K562 (cell line): ENCODE data around the gene CCDC9. TPM values are rescaled to one million over a fixed set of nuclear protein-coding genes. Genes with fewer than 3 reads are reported as not detected.

ENCODE experiments used
- DNMT1 ChIP-seq: fragments of 450-650 bp; IDR thresholded peaks from 2 replicates; pipeline ENCODE4 v1.6.1; 2016; ENCODE audit warnings: antibody characterized with exemption, mild to moderate bottlenecking
- GTF2A2 ChIP-seq: IDR thresholded peaks from 2 replicates; pipeline ENCODE4 v1.6.1; 2016; ENCODE audit warnings: mild to moderate bottlenecking, missing genetic modification characterization, missing compliant biosample characterization
- MTA2 ChIP-seq: fragments of 450-650 bp; IDR thresholded peaks from 2 replicates; pipeline ENCODE4 v1.6.1; 2016; ENCODE audit warnings: low read depth
- POLR2AphosphoS2 ChIP-seq: IDR thresholded peaks from 2 replicates; pipeline ENCODE4 v1.6.1; 2012; ENCODE audit warnings: low read length, improper control_type of control experiment
- RBM25 ChIP-seq: fragments of 200-400 bp; formaldehyde crosslinking; IDR thresholded peaks from 2 replicates; pipeline ENCODE4 v1.6.1; 2018; ENCODE audit warnings: low read length, low read depth, moderate library complexity; ENCODE audit not compliant: severe bottlenecking
- SAFB ChIP-seq: fragments of 200-400 bp; formaldehyde crosslinking; IDR thresholded peaks from 2 replicates; pipeline ENCODE4 v1.6.1; 2017; ENCODE audit warnings: low read depth, low read length, borderline replicate concordance
- SMARCC2 ChIP-seq: fragments of 450-650 bp; IDR thresholded peaks from 2 replicates; pipeline ENCODE4 v1.6.1; 2017; ENCODE audit warnings: antibody characterized with exemption, moderate library complexity, mild to moderate bottlenecking, low read depth
- TCFL5 ChIP-seq: fragments of 250-450 bp; sonication (Bioruptor Pico); conservative IDR thresholded peaks from 2 replicates; pipeline ENCODE4 v1.6.1; 2021; ENCODE audit warnings: mild to moderate bottlenecking, moderate library complexity, matching md5 sums
- ZC3H11A ChIP-seq: IDR thresholded peaks from 2 replicates; pipeline ENCODE4 v1.6.1; 2012; ENCODE audit warnings: low read depth, low read length, improper control_type of control experiment
- polyA plus RNA-seq, 8 experiments: library from polyadenylated mRNA; depleted of rRNA in 4 of 8; stranded (reverse) in 5 of 8; unstranded in 3 of 8; fragments of >200 nt; fragmentation: Nextera tagmentation in 2 of 8; fragmentation: Illumina TruSeq in 1 of 8; extraction: Ambion mirVana in 2 of 8; extraction: Trizol in 1 of 8; gene quantifications; 2 replicates each; pipeline versions ENCODE4 v1.2.1 to v1.2.3, GENCODE V29; 2011 to 2014; ENCODE audit warnings: inconsistent platforms in 1 of 8, missing spikeins in 1 of 8
- total RNA-seq, 7 experiments: library from RNA; depleted of rRNA in 6 of 7; stranded (reverse); fragments of >200 nt in 6 of 7; fragmentation: Illumina TruSeq in 2 of 7; extraction: Trizol in 2 of 7; gene quantifications; 2 replicates each; pipeline versions ENCODE4 v1.2.1 to v1.2.3, GENCODE V29; 2011 to 2021; ENCODE audit warnings: low replicate concordance in 1 of 7
- TF ChIP-seq, protein P1 (sequence below): fragments of 250-450 bp; sonication (Bioruptor Pico); IDR thresholded peaks from 2 replicates; pipeline ENCODE4 v1.4.0; 2020
- TF ChIP-seq, protein P2 (sequence below): sonication (generic); formaldehyde crosslinking; IDR thresholded peaks from 2 replicates; pipeline ENCODE4 v1.8.1; 2023; ENCODE audit warnings: mild to moderate bottlenecking, missing genetic modification reagents
- TF ChIP-seq, protein P3 (sequence below), 2 experiments: fragments of 450-650 bp in 1 of 2; sonication (generic) in 1 of 2; formaldehyde crosslinking in 1 of 2; IDR thresholded peaks in 1 of 2; conservative IDR thresholded peaks in 1 of 2; 2 replicates each; pipeline versions ENCODE4 v1.6.1 to v1.8.1; 2016 to 2023; ENCODE audit warnings: mild to moderate bottlenecking in 2 of 2, moderate library complexity in 2 of 2, inconsistent platforms in 1 of 2, missing genetic modification reagents in 1 of 2
- TF ChIP-seq, protein P4 (sequence below): fragments of 450-650 bp; IDR thresholded peaks from 2 replicates; pipeline ENCODE4 v1.6.1; 2016; ENCODE audit warnings: borderline replicate concordance
- TF ChIP-seq, protein P5 (sequence below): fragments of 450-650 bp; formaldehyde crosslinking; conservative IDR thresholded peaks from 2 replicates; pipeline ENCODE4 v1.4.0; 2022; ENCODE audit warnings: mild to moderate bottlenecking, missing genetic modification characterization

Gene CCDC9
- total and polyA plus RNA-seq, 9 of the 15 experiments (the other 6 are each of a cell fraction or from before 2014, with no cell fraction given), result 0.23 to 38.6 (median 8.4) TPM

DNA sequence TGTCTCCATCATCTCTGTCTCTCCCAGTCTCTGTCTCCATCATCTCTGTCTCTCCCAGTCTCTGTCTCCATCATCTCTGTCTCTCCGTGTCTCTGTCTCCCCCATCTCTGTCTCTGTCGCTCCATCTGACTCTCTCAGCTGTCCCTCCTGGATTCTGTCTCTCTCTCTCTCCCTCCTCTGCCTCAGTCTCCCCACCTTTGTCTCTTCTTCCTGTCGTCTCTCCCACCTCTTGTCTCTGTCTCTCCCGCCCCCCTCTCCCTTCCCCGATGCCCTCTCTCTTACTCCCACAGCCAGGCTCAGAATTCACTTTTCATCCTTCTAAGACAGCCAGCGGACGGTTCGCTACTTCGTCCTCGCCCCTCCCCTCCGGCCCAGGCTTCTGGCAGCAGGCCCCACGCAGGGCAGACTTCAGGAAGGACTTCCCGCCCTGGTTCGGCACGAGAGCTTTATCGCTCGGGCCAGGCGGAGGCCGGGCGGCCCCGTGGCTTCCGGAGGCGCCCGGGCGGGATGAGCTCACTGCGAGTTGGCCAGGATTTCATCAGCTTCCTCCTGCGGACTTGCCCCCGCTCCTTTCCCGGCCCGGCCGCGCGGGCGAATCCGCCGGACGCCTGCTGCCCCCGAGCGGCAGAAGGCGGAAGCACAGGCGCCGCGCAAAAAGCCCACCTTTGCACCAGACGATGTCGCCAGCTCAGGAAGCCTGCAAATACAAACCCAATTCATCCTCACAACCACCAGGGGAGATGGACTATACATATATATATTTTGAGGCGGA is 12.4 kb upstream of the CCDC9 start (continued):
- TF ChIP-seq, protein P1, sequence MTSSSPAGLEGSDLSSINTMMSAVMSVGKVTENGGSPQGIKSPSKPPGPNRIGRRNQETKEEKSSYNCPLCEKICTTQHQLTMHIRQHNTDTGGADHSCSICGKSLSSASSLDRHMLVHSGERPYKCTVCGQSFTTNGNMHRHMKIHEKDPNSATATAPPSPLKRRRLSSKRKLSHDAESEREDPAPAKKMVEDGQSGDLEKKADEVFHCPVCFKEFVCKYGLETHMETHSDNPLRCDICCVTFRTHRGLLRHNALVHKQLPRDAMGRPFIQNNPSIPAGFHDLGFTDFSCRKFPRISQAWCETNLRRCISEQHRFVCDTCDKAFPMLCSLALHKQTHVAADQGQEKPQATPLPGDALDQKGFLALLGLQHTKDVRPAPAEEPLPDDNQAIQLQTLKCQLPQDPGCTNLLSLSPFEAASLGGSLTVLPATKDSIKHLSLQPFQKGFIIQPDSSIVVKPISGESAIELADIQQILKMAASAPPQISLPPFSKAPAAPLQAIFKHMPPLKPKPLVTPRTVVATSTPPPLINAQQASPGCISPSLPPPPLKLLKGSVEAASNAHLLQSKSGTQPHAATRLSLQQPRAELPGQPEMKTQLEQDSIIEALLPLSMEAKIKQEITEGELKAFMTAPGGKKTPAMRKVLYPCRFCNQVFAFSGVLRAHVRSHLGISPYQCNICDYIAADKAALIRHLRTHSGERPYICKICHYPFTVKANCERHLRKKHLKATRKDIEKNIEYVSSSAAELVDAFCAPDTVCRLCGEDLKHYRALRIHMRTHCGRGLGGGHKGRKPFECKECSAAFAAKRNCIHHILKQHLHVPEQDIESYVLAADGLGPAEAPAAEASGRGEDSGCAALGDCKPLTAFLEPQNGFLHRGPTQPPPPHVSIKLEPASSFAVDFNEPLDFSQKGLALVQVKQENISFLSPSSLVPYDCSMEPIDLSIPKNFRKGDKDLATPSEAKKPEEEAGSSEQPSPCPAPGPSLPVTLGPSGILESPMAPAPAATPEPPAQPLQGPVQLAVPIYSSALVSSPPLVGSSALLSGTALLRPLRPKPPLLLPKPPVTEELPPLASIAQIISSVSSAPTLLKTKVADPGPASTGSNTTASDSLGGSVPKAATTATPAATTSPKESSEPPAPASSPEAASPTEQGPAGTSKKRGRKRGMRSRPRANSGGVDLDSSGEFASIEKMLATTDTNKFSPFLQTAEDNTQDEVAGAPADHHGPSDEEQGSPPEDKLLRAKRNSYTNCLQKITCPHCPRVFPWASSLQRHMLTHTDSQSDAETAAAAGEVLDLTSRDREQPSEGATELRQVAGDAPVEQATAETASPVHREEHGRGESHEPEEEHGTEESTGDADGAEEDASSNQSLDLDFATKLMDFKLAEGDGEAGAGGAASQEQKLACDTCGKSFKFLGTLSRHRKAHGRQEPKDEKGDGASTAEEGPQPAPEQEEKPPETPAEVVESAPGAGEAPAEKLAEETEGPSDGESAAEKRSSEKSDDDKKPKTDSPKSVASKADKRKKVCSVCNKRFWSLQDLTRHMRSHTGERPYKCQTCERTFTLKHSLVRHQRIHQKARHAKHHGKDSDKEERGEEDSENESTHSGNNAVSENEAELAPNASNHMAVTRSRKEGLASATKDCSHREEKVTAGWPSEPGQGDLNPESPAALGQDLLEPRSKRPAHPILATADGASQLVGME (CRISPR knock-in tag), result no peak
- TF ChIP-seq, protein P2, sequence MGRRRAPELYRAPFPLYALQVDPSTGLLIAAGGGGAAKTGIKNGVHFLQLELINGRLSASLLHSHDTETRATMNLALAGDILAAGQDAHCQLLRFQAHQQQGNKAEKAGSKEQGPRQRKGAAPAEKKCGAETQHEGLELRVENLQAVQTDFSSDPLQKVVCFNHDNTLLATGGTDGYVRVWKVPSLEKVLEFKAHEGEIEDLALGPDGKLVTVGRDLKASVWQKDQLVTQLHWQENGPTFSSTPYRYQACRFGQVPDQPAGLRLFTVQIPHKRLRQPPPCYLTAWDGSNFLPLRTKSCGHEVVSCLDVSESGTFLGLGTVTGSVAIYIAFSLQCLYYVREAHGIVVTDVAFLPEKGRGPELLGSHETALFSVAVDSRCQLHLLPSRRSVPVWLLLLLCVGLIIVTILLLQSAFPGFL (CRISPR knock-in tag), result no peak
- TF ChIP-seq, protein P3, sequence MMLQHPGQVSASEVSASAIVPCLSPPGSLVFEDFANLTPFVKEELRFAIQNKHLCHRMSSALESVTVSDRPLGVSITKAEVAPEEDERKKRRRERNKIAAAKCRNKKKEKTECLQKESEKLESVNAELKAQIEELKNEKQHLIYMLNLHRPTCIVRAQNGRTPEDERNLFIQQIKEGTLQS (IDR thresholded peaks at IDR 0.05), result peak; percentile 99
- TF ChIP-seq, protein P3 (CRISPR knock-in tag; conservative IDR thresholded peaks at IDR 0.05), result peak; percentile 99
- TF ChIP-seq TCFL5 (CRISPR knock-in tag) (no peak), DNMT1 (peak; percentile 68), ZC3H11A (peak; percentile 70; the same call in 1 of the 2 replicates), GTF2A2 (tag) (peak; percentile 17; the same call in 1 of the 2 replicates), SAFB (peak; percentile 37; the same call in 1 of the 2 replicates), POLR2AphosphoS2 (no peak), SMARCC2 (peak; percentile 82), RBM25 (peak; percentile 98), MTA2 (peak; percentile 80)
- TF ChIP-seq, protein P4, sequence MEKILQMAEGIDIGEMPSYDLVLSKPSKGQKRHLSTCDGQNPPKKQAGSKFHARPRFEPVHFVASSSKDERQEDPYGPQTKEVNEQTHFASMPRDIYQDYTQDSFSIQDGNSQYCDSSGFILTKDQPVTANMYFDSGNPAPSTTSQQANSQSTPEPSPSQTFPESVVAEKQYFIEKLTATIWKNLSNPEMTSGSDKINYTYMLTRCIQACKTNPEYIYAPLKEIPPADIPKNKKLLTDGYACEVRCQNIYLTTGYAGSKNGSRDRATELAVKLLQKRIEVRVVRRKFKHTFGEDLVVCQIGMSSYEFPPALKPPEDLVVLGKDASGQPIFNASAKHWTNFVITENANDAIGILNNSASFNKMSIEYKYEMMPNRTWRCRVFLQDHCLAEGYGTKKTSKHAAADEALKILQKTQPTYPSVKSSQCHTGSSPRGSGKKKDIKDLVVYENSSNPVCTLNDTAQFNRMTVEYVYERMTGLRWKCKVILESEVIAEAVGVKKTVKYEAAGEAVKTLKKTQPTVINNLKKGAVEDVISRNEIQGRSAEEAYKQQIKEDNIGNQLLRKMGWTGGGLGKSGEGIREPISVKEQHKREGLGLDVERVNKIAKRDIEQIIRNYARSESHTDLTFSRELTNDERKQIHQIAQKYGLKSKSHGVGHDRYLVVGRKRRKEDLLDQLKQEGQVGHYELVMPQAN, result peak; percentile 93
- TF ChIP-seq, protein P5, sequence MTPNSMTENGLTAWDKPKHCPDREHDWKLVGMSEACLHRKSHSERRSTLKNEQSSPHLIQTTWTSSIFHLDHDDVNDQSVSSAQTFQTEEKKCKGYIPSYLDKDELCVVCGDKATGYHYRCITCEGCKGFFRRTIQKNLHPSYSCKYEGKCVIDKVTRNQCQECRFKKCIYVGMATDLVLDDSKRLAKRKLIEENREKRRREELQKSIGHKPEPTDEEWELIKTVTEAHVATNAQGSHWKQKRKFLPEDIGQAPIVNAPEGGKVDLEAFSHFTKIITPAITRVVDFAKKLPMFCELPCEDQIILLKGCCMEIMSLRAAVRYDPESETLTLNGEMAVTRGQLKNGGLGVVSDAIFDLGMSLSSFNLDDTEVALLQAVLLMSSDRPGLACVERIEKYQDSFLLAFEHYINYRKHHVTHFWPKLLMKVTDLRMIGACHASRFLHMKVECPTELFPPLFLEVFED, result peak; percentile 98
